ENCODE data around the gene ABCC8.

Gene ABCC8

GRCh38 chr11:17515443-17516176 lies 39.0 kb upstream of the ABCC8 start:
- DNase-seq (ENCODE audit: insufficient read length) (no peak), FAIRE-seq (no peak)
- TF ChIP-seq POLR2A (IDR thresholded peaks at IDR 0.05; ENCODE audit: low read depth, low read length) (no peak), POLR2AphosphoS5 (IDR thresholded peaks at IDR 0.05; ENCODE audit: low read depth, low read length) (no peak), TAF1 (IDR thresholded peaks at IDR 0.05; ENCODE audit: borderline replicate concordance, low read depth, low read length) (no peak)

- FAIRE-seq: no peak
- no peak for TF ChIP-seq TAF1 (IDR thresholded peaks at IDR 0.05; ENCODE audit: borderline replicate concordance, low read depth, low read length)
- TF ChIP-seq POLR2A (IDR thresholded peaks at IDR 0.05; ENCODE audit: low read depth, low read length): no peak
- TF ChIP-seq POLR2AphosphoS5 (IDR thresholded peaks at IDR 0.05; ENCODE audit: low read depth, low read length): no peak
- no peak for DNase-seq (ENCODE audit: insufficient read length)
These were observed 37.8 kb upstream of the ABCC8 start for GRCh38 chr11:17514476-17514875.

- TF ChIP-seq TAF1 (IDR thresholded peaks at IDR 0.05; ENCODE audit: borderline replicate concordance, low read depth, low read length) (no peak), POLR2AphosphoS5 (IDR thresholded peaks at IDR 0.05; ENCODE audit: low read depth, low read length) (no peak), POLR2A (IDR thresholded peaks at IDR 0.05; ENCODE audit: low read depth, low read length) (no peak)
- FAIRE-seq (no peak), DNase-seq (ENCODE audit: insufficient read length) (no peak)
These were observed 37.2 kb upstream of the ABCC8 start for GRCh38 chr11:17513853-17514252.

GRCh38 chr11:17512101-17512500 lies 35.5 kb upstream of the ABCC8 start:
- no peak for TF ChIP-seq POLR2AphosphoS5 (IDR thresholded peaks at IDR 0.05; ENCODE audit: low read depth, low read length)
- no peak for TF ChIP-seq TAF1 (IDR thresholded peaks at IDR 0.05; ENCODE audit: borderline replicate concordance, low read depth, low read length)
- TF ChIP-seq POLR2A (IDR thresholded peaks at IDR 0.05; ENCODE audit: low read depth, low read length): no peak
- FAIRE-seq: no peak
- no peak for DNase-seq (ENCODE audit: insufficient read length)

GRCh38 chr11:17511571-17511970 lies 34.9 kb upstream of the ABCC8 start:
- FAIRE-seq: no peak
- no peak for TF ChIP-seq POLR2AphosphoS5 (IDR thresholded peaks at IDR 0.05; ENCODE audit: low read depth, low read length)
- no peak for TF ChIP-seq POLR2A (IDR thresholded peaks at IDR 0.05; ENCODE audit: low read depth, low read length)
- no peak for TF ChIP-seq TAF1 (IDR thresholded peaks at IDR 0.05; ENCODE audit: borderline replicate concordance, low read depth, low read length)
- no peak for DNase-seq (ENCODE audit: insufficient read length)

GRCh38 chr11:17510507-17511206 lies 34.0 kb upstream of the ABCC8 start:
- TF ChIP-seq POLR2AphosphoS5 (IDR thresholded peaks at IDR 0.05; ENCODE audit: low read depth, low read length) (no peak), TAF1 (IDR thresholded peaks at IDR 0.05; ENCODE audit: borderline replicate concordance, low read depth, low read length) (no peak), POLR2A (IDR thresholded peaks at IDR 0.05; ENCODE audit: low read depth, low read length) (no peak)
- FAIRE-seq (no peak), DNase-seq (ENCODE audit: insufficient read length) (no peak)

- TF ChIP-seq TAF1 (IDR thresholded peaks at IDR 0.05; ENCODE audit: borderline replicate concordance, low read depth, low read length) (no peak), POLR2A (IDR thresholded peaks at IDR 0.05; ENCODE audit: low read depth, low read length) (no peak)
- DNase-seq (ENCODE audit: insufficient read length) (no peak), FAIRE-seq (no peak)
These were observed 32.1 kb upstream of the ABCC8 start for GRCh38 chr11:17508791-17509190.

- FAIRE-seq: no peak
- TF ChIP-seq TAF1 (IDR thresholded peaks at IDR 0.05; ENCODE audit: borderline replicate concordance, low read depth, low read length) (no peak), POLR2AphosphoS5 (IDR thresholded peaks at IDR 0.05; ENCODE audit: low read depth, low read length) (no peak), POLR2A (IDR thresholded peaks at IDR 0.05; ENCODE audit: low read depth, low read length) (no peak)
- DNase-seq (ENCODE audit: insufficient read length): no peak
These were observed 31.7 kb upstream of the ABCC8 start for GRCh38 chr11:17508306-17508705.

GRCh38 chr11:17507773-17508172 lies 31.1 kb upstream of the ABCC8 start:
- FAIRE-seq: no peak
- TF ChIP-seq POLR2A (IDR thresholded peaks at IDR 0.05; ENCODE audit: low read depth, low read length): no peak
- TF ChIP-seq POLR2AphosphoS5 (IDR thresholded peaks at IDR 0.05; ENCODE audit: low read depth, low read length): no peak
- no peak for TF ChIP-seq TAF1 (IDR thresholded peaks at IDR 0.05; ENCODE audit: borderline replicate concordance, low read depth, low read length)
- no peak for DNase-seq (ENCODE audit: insufficient read length)

GRCh38 chr11:17506942-17507341 lies 30.3 kb upstream of the ABCC8 start:
- no peak for TF ChIP-seq POLR2AphosphoS5 (IDR thresholded peaks at IDR 0.05; ENCODE audit: low read depth, low read length)
- TF ChIP-seq POLR2A (IDR thresholded peaks at IDR 0.05; ENCODE audit: low read depth, low read length): no peak
- no peak for TF ChIP-seq TAF1 (IDR thresholded peaks at IDR 0.05; ENCODE audit: borderline replicate concordance, low read depth, low read length)
- DNase-seq (ENCODE audit: insufficient read length) (no peak), FAIRE-seq (no peak)

- TF ChIP-seq TAF1 (IDR thresholded peaks at IDR 0.05; ENCODE audit: borderline replicate concordance, low read depth, low read length) (no peak), POLR2A (IDR thresholded peaks at IDR 0.05; ENCODE audit: low read depth, low read length) (no peak), POLR2AphosphoS5 (IDR thresholded peaks at IDR 0.05; ENCODE audit: low read depth, low read length) (no peak)
- DNase-seq (ENCODE audit: insufficient read length) (no peak), FAIRE-seq (no peak)
These were observed 29.7 kb upstream of the ABCC8 start for GRCh38 chr11:17506314-17506713.

- DNase-seq (ENCODE audit: insufficient read length) (no peak), FAIRE-seq (no peak)
- no peak for TF ChIP-seq TAF1 (IDR thresholded peaks at IDR 0.05; ENCODE audit: borderline replicate concordance, low read depth, low read length)
- TF ChIP-seq POLR2A (IDR thresholded peaks at IDR 0.05; ENCODE audit: low read depth, low read length): no peak
- no peak for TF ChIP-seq POLR2AphosphoS5 (IDR thresholded peaks at IDR 0.05; ENCODE audit: low read depth, low read length)
These were observed 28.5 kb upstream of the ABCC8 start for GRCh38 chr11:17505146-17505545.

Data from GM12892 (cell line).